Mucosa of rectum (tissue), 2 donors: Measurements from ENCODE around the gene TXNRD2.

Experiments used
- H3K27ac ChIP-seq, 2 donors: one replicate each; pipeline ENCODE4 v1.7.0; 2013; ENCODE audit warnings: inconsistent platforms in 2 of 2, low read depth in 2 of 2, low read length in 2 of 2
- H3K27me3 ChIP-seq, 2 donors: one replicate each; pipeline ENCODE4 v1.7.0; 2013; ENCODE audit warnings: low read length in 2 of 2; ENCODE audit not compliant: control insufficient read depth in 2 of 2, insufficient read depth in 2 of 2
- H3K36me3 ChIP-seq, 2 donors: one replicate each; pipeline ENCODE4 v1.7.0; 2013; ENCODE audit warnings: low read length in 2 of 2; ENCODE audit not compliant: control insufficient read depth in 2 of 2, insufficient read depth in 2 of 2
- H3K4me1 ChIP-seq, 2 donors: one replicate each; pipeline ENCODE4 v1.7.0; 2013; ENCODE audit warnings: low read length in 2 of 2, mild to moderate bottlenecking in 1 of 2; ENCODE audit not compliant: control insufficient read depth in 2 of 2, insufficient read depth in 2 of 2
- H3K4me3 ChIP-seq, 2 donors: one replicate each; pipeline ENCODE4 v1.7.0; 2013; ENCODE audit warnings: low read length in 2 of 2
- H3K9ac ChIP-seq, 2 donors: one replicate each; pipeline ENCODE4 v1.7.0; 2013; ENCODE audit warnings: low read length in 2 of 2, low read depth in 1 of 2, mild to moderate bottlenecking in 1 of 2
- H3K9me3 ChIP-seq, 2 donors: one replicate each; pipeline ENCODE4 v1.7.0; 2013; ENCODE audit warnings: low read length in 2 of 2; ENCODE audit not compliant: control insufficient read depth in 2 of 2
- donor health status: healthy.
- donor health status: Normal muscosa, but diverticular disease.

TXNRD2 gene

GRCh38 chr22:19972652-19973550, 31.3 kb upstream of the TXNRD2 start:
- Histone ChIP-seq H3K27me3 (no peaks in the 10 kb centered on the region), H3K9ac (no peak overlapping the region), H3K27ac (no peak overlapping the region), H3K4me1 (peaks cover 0 to 3% of the 10 kb centered on the region in 2 donors), H3K36me3 (peaks cover 5 to 9% of the 10 kb centered on the region in 2 donors), H3K9me3 (no peaks in the 10 kb centered on the region), H3K4me3 (no peak overlapping the region)

GRCh38 chr22:19972251-19972650, 30.6 kb upstream of the TXNRD2 start:
- Histone ChIP-seq H3K4me3 (no peak overlapping the region), H3K36me3 (peaks cover 8 to 9% of the 10 kb centered on the region in 2 donors), H3K27ac (no peak overlapping the region), H3K4me1 (peaks cover 0 to 3% of the 10 kb centered on the region in 2 donors), H3K9me3 (no peaks in the 10 kb centered on the region), H3K9ac (no peak overlapping the region), H3K27me3 (no peaks in the 10 kb centered on the region)

- Histone ChIP-seq H3K9me3 (no peaks in the 10 kb centered on the region), H3K36me3 (peaks cover 9 to 11% of the 10 kb centered on the region in 2 donors), H3K9ac (no peak overlapping the region), H3K27me3 (no peaks in the 10 kb centered on the region), H3K27ac (no peak overlapping the region), H3K4me3 (no peak overlapping the region), H3K4me1 (peaks cover 0 to 3% of the 10 kb centered on the region in 2 donors)
These were observed 29.9 kb upstream of the TXNRD2 start for GRCh38 chr22:19971276-19972124.

DNA sequence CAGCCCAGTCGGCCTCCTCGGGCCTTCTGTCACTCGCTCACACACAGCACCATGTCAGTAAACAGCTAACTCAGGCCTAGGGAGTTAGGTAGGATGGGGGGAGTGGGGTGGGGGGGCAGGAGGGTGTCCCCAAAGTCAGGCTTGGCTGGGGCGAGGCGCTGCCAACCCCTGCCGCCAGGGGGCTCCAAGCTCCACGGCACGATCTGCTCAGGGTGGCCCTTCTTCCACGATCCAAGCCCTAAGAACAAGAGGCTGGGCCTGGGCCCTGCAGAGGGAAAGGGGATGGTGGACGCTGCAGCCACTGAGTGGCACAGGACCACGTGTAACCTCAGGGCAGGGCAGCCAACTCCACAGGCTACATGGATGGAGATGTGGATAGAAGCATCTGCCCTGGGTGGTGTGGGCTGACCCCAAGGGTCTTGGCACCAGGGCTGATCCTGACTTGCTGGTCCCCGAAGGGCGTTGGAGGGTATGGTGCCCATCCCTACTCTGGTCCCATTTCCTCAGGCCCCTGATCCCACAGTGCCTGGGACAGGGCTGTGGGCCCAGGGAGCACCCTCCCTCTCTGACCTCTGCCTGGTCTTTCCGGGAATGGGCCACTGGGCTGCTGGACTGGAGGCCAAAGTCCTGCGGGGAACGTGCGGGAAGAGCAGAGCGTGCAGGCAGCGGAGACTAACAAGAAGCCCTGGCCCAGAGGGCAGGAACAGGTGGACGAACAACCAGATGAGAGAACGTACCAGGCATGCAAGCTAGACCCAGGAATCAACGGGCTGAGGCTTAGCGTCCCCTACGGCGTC, 29.1 kb upstream of the TXNRD2 start:
- Histone ChIP-seq H3K27ac (no peak overlapping the region), H3K36me3 (peaks cover 9 to 11% of the 10 kb centered on the region in 2 donors)

DNA sequence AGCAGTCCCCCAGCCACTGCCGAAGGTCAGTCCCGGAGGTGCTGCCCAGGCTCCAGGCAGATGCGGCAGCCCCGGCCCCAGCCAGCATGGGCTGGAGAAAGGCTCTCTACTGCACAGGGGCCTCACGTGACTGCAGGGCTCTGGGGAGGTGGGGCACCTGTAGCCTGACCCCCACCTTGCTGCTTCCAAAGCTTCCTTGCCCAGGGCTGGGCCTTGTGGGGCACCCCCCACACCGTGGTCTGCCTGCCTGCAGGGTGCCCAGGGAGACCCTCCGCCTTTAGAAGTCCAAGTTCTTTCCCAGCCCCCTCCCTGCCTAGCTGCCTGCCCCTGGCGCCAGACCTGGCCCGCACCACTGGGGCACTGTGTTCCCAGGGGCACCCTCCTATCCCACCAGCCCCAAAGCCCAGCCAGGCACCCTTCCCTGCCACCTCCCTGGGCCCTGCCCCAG, 28.4 kb upstream of the TXNRD2 start:
- Histone ChIP-seq H3K4me1 (peaks cover 0 to 3% of the 10 kb centered on the region in 2 donors), H3K9me3 (no peaks in the 10 kb centered on the region), H3K27ac (no peak overlapping the region), H3K9ac (no peak overlapping the region), H3K4me3 (no peak overlapping the region), H3K27me3 (no peaks in the 10 kb centered on the region), H3K36me3 (peaks cover 9 to 12% of the 10 kb centered on the region in 2 donors)

More for the DNA sequence above, 29.1 kb upstream of the TXNRD2 start:
- Histone ChIP-seq H3K4me3 (no peak overlapping the region), H3K27me3 (no peaks in the 10 kb centered on the region), H3K9me3 (no peaks in the 10 kb centered on the region), H3K9ac (no peak overlapping the region), H3K4me1 (peaks cover 0 to 3% of the 10 kb centered on the region in 2 donors)

- peaks cover 14 to 15% of the 10 kb centered on the region in 2 donors for H3K36me3 ChIP-seq
These were observed 27.7 kb upstream of the TXNRD2 start for GRCh38 chr22:19969141-19969928.

DNA sequence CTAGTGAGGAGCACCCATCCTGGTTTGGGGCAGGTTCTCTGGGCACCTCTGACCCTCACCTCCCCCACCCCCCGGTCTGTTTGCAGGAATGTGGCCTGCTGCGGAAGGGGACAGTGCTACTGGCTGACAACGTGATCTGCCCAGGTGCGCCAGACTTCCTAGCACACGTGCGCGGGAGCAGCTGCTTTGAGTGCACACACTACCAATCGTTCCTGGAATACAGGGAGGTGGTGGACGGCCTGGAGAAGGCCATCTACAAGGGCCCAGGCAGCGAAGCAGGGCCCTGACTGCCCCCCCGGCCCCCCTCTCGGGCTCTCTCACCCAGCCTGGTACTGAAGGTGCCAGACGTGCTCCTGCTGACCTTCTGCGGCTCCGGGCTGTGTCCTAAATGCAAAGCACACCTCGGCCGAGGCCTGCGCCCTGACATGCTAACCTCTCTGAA, 26.9 kb upstream of the TXNRD2 start:
- H3K9me3 ChIP-seq: no peaks in the 10 kb centered on the region
- no peak overlapping the region for H3K27ac ChIP-seq
- peaks cover 5 to 10% of the 10 kb centered on the region in 2 donors for H3K4me1 ChIP-seq
- no peak overlapping the region for H3K9ac ChIP-seq
- H3K4me3 ChIP-seq: no peak overlapping the region
- no peaks in the 10 kb centered on the region for H3K27me3 ChIP-seq
- H3K36me3 ChIP-seq: peaks cover 14 to 21% of the 10 kb centered on the region in 2 donors

More at GRCh38 chr22:19969141-19969928, 27.7 kb upstream of the TXNRD2 start:
- Histone ChIP-seq H3K27ac (no peak overlapping the region), H3K4me3 (no peak overlapping the region), H3K4me1 (peaks cover 0 to 3% of the 10 kb centered on the region in 2 donors), H3K9ac (no peak overlapping the region), H3K9me3 (no peaks in the 10 kb centered on the region), H3K27me3 (no peaks in the 10 kb centered on the region)

GRCh38 chr22:19967850-19968449, 26.3 kb upstream of the TXNRD2 start:
- Histone ChIP-seq H3K9me3 (no peaks in the 10 kb centered on the region), H3K27ac (no peak overlapping the region), H3K36me3 (peaks cover 14 to 21% of the 10 kb centered on the region in 2 donors), H3K27me3 (no peaks in the 10 kb centered on the region), H3K4me3 (no peak overlapping the region), H3K4me1 (peaks cover 7 to 12% of the 10 kb centered on the region in 2 donors), H3K9ac (no peak overlapping the region)
